IPS-11a (cell line): Measurements from ENCODE around the gene TMEM94.
"Not testable (repeated sequence)": the region's sequence is repeated elsewhere in the genome, so short reads cannot be mapped to it uniquely, and the experiment has no call there.

Experiments
- H3K4me3 ChIP-seq: one replicate; pipeline ENCODE4 v1.5.1; 2013; ENCODE audit warnings: low read depth, low read length, control low read depth

TMEM94 gene

GRCh38 chr17:75509528-75510258 lies 53.3 kb downstream of the TMEM94 start:
- no peak overlapping the region for H3K4me3 ChIP-seq

- no peak overlapping the region for H3K4me3 ChIP-seq
Observed at GRCh38 chr17:75511270-75511609, 54.8 kb downstream of the TMEM94 start.

- H3K4me3 ChIP-seq: no peak overlapping the region
Observed at GRCh38 chr17:75511610-75512575, 55.5 kb downstream of the TMEM94 start.

- H3K4me3 ChIP-seq: no peak overlapping the region
Observed at GRCh38 chr17:75512926-75513640, 56.6 kb downstream of the TMEM94 start.

- no peak overlapping the region for H3K4me3 ChIP-seq
Observed at GRCh38 chr17:75513641-75514000, 57.2 kb downstream of the TMEM94 start.

GRCh38 chr17:75514299-75514918 lies 58.0 kb downstream of the TMEM94 start:
- peak overlapping the region; percentile 74 for H3K4me3 ChIP-seq

GRCh38 chr17:75514919-75515495 lies 58.6 kb downstream of the TMEM94 start:
- H3K4me3 ChIP-seq: peak overlapping the region; percentile 74

GRCh38 chr17:75515496-75516254 lies 59.2 kb downstream of the TMEM94 start, which contains the start of gene CASKIN2:
CASKIN2 (minus strand) TSS chr17:75515537; CDS start chr17:75513804, 1,733 bp downstream.
- peak within 1 kb of the TSS; percentile 74 for H3K4me3 ChIP-seq

- H3K4me3 ChIP-seq: peak within 1 kb of the TSS; percentile 73
Observed at GRCh38 chr17:75516255-75516618, 59.8 kb downstream of the TMEM94 start, which contains the start of gene TSEN54. TSEN54 (plus strand) TSS chr17:75516528; CDS start chr17:75516561, 33 bp downstream.

GRCh38 chr17:75516619-75517296 lies 60.3 kb downstream of the TMEM94 start:
- H3K4me3 ChIP-seq: peak overlapping the region; percentile 73

- H3K4me3 ChIP-seq: peak overlapping the region; percentile 73
Observed at GRCh38 chr17:75517297-75517865, 60.9 kb downstream of the TMEM94 start.

- H3K4me3 ChIP-seq: no peak overlapping the region
Observed at GRCh38 chr17:75518201-75518600, 61.8 kb downstream of the TMEM94 start.

- no peak overlapping the region for H3K4me3 ChIP-seq
Observed at GRCh38 chr17:75518983-75519537, 62.6 kb downstream of the TMEM94 start.

GRCh38 chr17:75520413-75520812 lies 64.0 kb downstream of the TMEM94 start:
- H3K4me3 ChIP-seq: not testable (repeated sequence)

- H3K4me3 ChIP-seq: no peak overlapping the region
Observed at GRCh38 chr17:75521290-75521689, 64.9 kb downstream of the TMEM94 start.

- H3K4me3 ChIP-seq: no peak overlapping the region
Observed at GRCh38 chr17:75521951-75522727, 65.7 kb downstream of the TMEM94 start.

GRCh38 chr17:75523647-75524046 lies 67.2 kb downstream of the TMEM94 start:
- no peak overlapping the region for H3K4me3 ChIP-seq
